Esophagus squamous epithelium (tissue), 5 donors: ENCODE measurements around the gene ENOX1. TPM values are rescaled to one million over a fixed set of nuclear protein-coding genes. Genes with fewer than 3 reads are reported as not detected.

Source experiments
- DNase-seq: peaks from one replicate; lab custom pipeline; 2025; lab: John Stamatoyannopoulos, UW
- H3K27ac ChIP-seq, 4 donors: fragments of 200-600 bp; sonication (generic); one replicate each; pipeline ENCODE4 v1.5.1; 2016 to 2019; ENCODE audit warnings: mild to moderate bottlenecking in 1 of 4
- H3K27me3 ChIP-seq, 4 donors: fragments of 200-600 bp; sonication (generic); 1 replicate in 3 of 4; 2 replicates in 1 of 4; pipeline versions ENCODE4 v1.5.1 to v1.6.0; 2017 to 2021; ENCODE audit warnings: antibody characterized with exemption in 1 of 4
- H3K36me3 ChIP-seq, 3 donors: fragments of 200-600 bp; sonication (generic); one replicate each; pipeline ENCODE4 v1.5.1; 2016 to 2019
- H3K4me1 ChIP-seq, 3 donors: fragments of 200-600 bp; sonication (generic); one replicate each; pipeline ENCODE4 v1.5.1; 2017 to 2019
- H3K4me3 ChIP-seq, 4 donors: fragments of 200-600 bp; sonication (generic); 1 replicate in 3 of 4; 2 replicates in 1 of 4; pipeline ENCODE4 v1.5.1; 2016 to 2019; ENCODE audit warnings: mild to moderate bottlenecking in 2 of 4, moderate library complexity in 1 of 4
- H3K9me3 ChIP-seq, 3 donors: fragments of 200-600 bp; sonication (generic); one replicate each; pipeline ENCODE4 v1.5.1; 2016 to 2019
- CTCF ChIP-seq, 6 experiments: fragments of 450-650 bp in 4 of 6; fragments of 200-600 bp in 2 of 6; sonication (generic) in 2 of 6; IDR thresholded peaks; one replicate each; pipeline ENCODE4 v1.5.1; 2016 to 2019; ENCODE audit warnings: antibody characterized with exemption in 6 of 6, mild to moderate bottlenecking in 4 of 6, moderate library complexity in 4 of 6
- POLR2A ChIP-seq, 4 donors: fragments of 450-650 bp; IDR thresholded peaks; one replicate each; pipeline ENCODE4 v1.6.1; 2017; ENCODE audit warnings: antibody characterized with exemption in 4 of 4, mild to moderate bottlenecking in 4 of 4, moderate library complexity in 3 of 4
- WGBS, 2 donors: methylation state at CpG; one replicate each; pipeline ENCODE4 v1.1.5; 2018; 5-methylcytosine and 5-hydroxymethylcytosine counted together
- intact Hi-C: fragments of 100-400 bp; cut with DNase I; formaldehyde crosslinking; loops from one replicate; pipeline ENCODE4 v1.15.0; 2022
- total RNA-seq, 4 donors: library from RNA; depleted of rRNA; stranded (reverse); fragments of >200 nt; gene quantifications; one replicate each; pipeline ENCODE4 v1.1.0, GENCODE V29; 2016
- donor health status: DM: yes; HTN: yes; CAD: no.

The ENOX1 gene
- total RNA-seq, 4 donors from 2014 or later: 0.48 to 0.76 TPM; not detected in 2

- Histone ChIP-seq H3K4me3 (no peak overlapping the region), H3K27ac (no peak overlapping the region), H3K27me3 (no peaks in the 10 kb centered on the region), H3K9me3 (no peaks in the 10 kb centered on the region), H3K36me3 (no peaks in the 10 kb centered on the region), H3K4me1 (no peaks in the 10 kb centered on the region)
- DNase-seq: no peak
- TF ChIP-seq CTCF (IDR thresholded peaks at IDR 0.05) (no peak), POLR2A (IDR thresholded peaks at IDR 0.05) (no peak)
- intact Hi-C loops: no loop called here
Observed at GRCh38 chr13:43240278-43240677, 546.5 kb downstream of the ENOX1 start.

GRCh38 chr13:43239275-43239840, 547.4 kb downstream of the ENOX1 start:
- Histone ChIP-seq H3K4me3 (no peak overlapping the region), H3K4me1 (no peaks in the 10 kb centered on the region), H3K9me3 (no peaks in the 10 kb centered on the region), H3K27ac (no peak overlapping the region), H3K36me3 (no peaks in the 10 kb centered on the region), H3K27me3 (no peaks in the 10 kb centered on the region)
- DNase-seq: no peak
- TF ChIP-seq CTCF (IDR thresholded peaks at IDR 0.05) (no peak), POLR2A (IDR thresholded peaks at IDR 0.05) (no peak)
- intact Hi-C loops: no loop called here

- WGBS, 2 donors: 86 to 91% methylated on average over 2 of the region's 2 CpGs
- H3K27me3 ChIP-seq: no peaks in the 10 kb centered on the region
- no peak for DNase-seq
- no peaks in the 10 kb centered on the region for H3K36me3 ChIP-seq
- intact Hi-C loops: no loop called here
- H3K27ac ChIP-seq: no peak overlapping the region
- TF ChIP-seq CTCF (IDR thresholded peaks at IDR 0.05) (no peak), POLR2A (IDR thresholded peaks at IDR 0.05) (no peak)
- H3K9me3 ChIP-seq: no peaks in the 10 kb centered on the region
- no peaks in the 10 kb centered on the region for H3K4me1 ChIP-seq
- H3K4me3 ChIP-seq: no peak overlapping the region
Observed at GRCh38 chr13:43238341-43239083, 548.3 kb downstream of the ENOX1 start.

GRCh38 chr13:43237616-43238015, 549.2 kb downstream of the ENOX1 start:
- intact Hi-C loops: no loop called here
- H3K36me3 ChIP-seq: no peaks in the 10 kb centered on the region
- H3K9me3 ChIP-seq: no peaks in the 10 kb centered on the region
- H3K4me3 ChIP-seq: no peak overlapping the region
- no peaks in the 10 kb centered on the region for H3K27me3 ChIP-seq
- 60 to 79% methylated on average over 4 of the region's 4 CpGs for WGBS, 2 donors
- H3K27ac ChIP-seq: no peak overlapping the region
- no peak for DNase-seq
- no peak for TF ChIP-seq CTCF (IDR thresholded peaks at IDR 0.05)
- TF ChIP-seq POLR2A (IDR thresholded peaks at IDR 0.05): no peak
- no peaks in the 10 kb centered on the region for H3K4me1 ChIP-seq

- Histone ChIP-seq H3K36me3 (no peaks in the 10 kb centered on the region), H3K27me3 (no peaks in the 10 kb centered on the region), H3K27ac (no peak overlapping the region), H3K9me3 (no peaks in the 10 kb centered on the region), H3K4me1 (no peaks in the 10 kb centered on the region), H3K4me3 (no peak overlapping the region)
- WGBS, 2 donors: 56 to 63% methylated on average over 1 of the region's 1 CpG
- intact Hi-C loops: no loop called here
- no peak for DNase-seq
- TF ChIP-seq CTCF (IDR thresholded peaks at IDR 0.05) (no peak), POLR2A (IDR thresholded peaks at IDR 0.05) (no peak)
Observed at GRCh38 chr13:43235028-43235427, 551.7 kb downstream of the ENOX1 start.
